CD8-positive, alpha-beta memory T cell (primary cell): ENCODE measurements around the gene NET1. TPM values are rescaled to one million over a fixed set of nuclear protein-coding genes. Genes with fewer than 3 reads are reported as not detected.
"Not testable (repeated sequence)": the region's sequence is repeated elsewhere in the genome, so short reads cannot be mapped to it uniquely, and the experiment has no call there.

Experiments used
- CTCF ChIA-PET: fragments of 350-600 bp; sonication (Branson Sonifier 250); formaldehyde crosslinking; loops from one replicate; lab custom pipeline; 2021; ENCODE audit warnings: antibody characterized with exemption; lab: Charles Lee
- POLR2A ChIA-PET: fragments of 350-600 bp; sonication (Branson Sonifier 250); formaldehyde crosslinking; loops from one replicate; lab custom pipeline; 2021; ENCODE audit warnings: antibody characterized with exemption; lab: Charles Lee
- DNase-seq, 5 donors: peaks; one replicate each; pipeline versions ENCODE4 v3.0.0 to v3.0.0-alpha.2; 2020 to 2022; ENCODE audit warnings: mixed read lengths in 1 of 5
- H3K27ac ChIP-seq: one replicate; pipeline ENCODE4 v1.7.0; 2013; ENCODE audit warnings: low read depth, mild to moderate bottlenecking, low read length, moderate library complexity
- H3K27me3 ChIP-seq: 2 replicates; pipeline ENCODE4 v1.7.0; 2013; ENCODE audit warnings: low read length, mild to moderate bottlenecking; ENCODE audit not compliant: insufficient read depth, poor library complexity, severe bottlenecking
- H3K36me3 ChIP-seq: 2 replicates; pipeline ENCODE4 v1.7.0; 2013; ENCODE audit warnings: mild to moderate bottlenecking, low read length, moderate library complexity; ENCODE audit not compliant: insufficient read depth
- H3K4me1 ChIP-seq: 2 replicates; pipeline ENCODE4 v1.7.0; 2013; ENCODE audit warnings: mild to moderate bottlenecking, low read length, moderate library complexity; ENCODE audit not compliant: insufficient read depth
- H3K4me3 ChIP-seq: 2 replicates; pipeline ENCODE4 v1.7.0; 2013; ENCODE audit warnings: mild to moderate bottlenecking, low read length
- H3K9me3 ChIP-seq: 2 replicates; pipeline ENCODE4 v1.7.0; 2013; ENCODE audit warnings: mild to moderate bottlenecking, low read length
- H3K27ac Mint-ChIP-seq, 8 donors: one replicate each; pipeline ENCODE4 v1.8.0; 2020 to 2021; ENCODE audit warnings: mixed read lengths in 8 of 8, mild to moderate bottlenecking in 6 of 8, inconsistent platforms in 3 of 8, moderate library complexity in 3 of 8
- H3K27me3 Mint-ChIP-seq, 2 donors: one replicate each; pipeline ENCODE4 v1.8.0; 2020 to 2021; ENCODE audit warnings: mixed read lengths in 2 of 2, mild to moderate bottlenecking in 1 of 2, moderate library complexity in 1 of 2
- H3K36me3 Mint-ChIP-seq, 3 donors: one replicate each; pipeline ENCODE4 v1.8.0; 2020 to 2021; ENCODE audit warnings: mixed read lengths in 3 of 3, inconsistent platforms in 1 of 3, mild to moderate bottlenecking in 1 of 3
- H3K4me1 Mint-ChIP-seq, 3 donors: one replicate each; pipeline ENCODE4 v1.8.0; 2020 to 2021; ENCODE audit warnings: mixed read lengths in 3 of 3, inconsistent platforms in 1 of 3, mild to moderate bottlenecking in 1 of 3
- H3K4me3 Mint-ChIP-seq, 7 donors: one replicate each; pipeline ENCODE4 v1.8.0; 2020 to 2021; ENCODE audit warnings: mixed read lengths in 7 of 7, mild to moderate bottlenecking in 6 of 7, moderate library complexity in 4 of 7, inconsistent platforms in 2 of 7
- H3K9me3 Mint-ChIP-seq, 5 donors: one replicate each; pipeline ENCODE4 v1.8.0; 2020 to 2022; ENCODE audit warnings: mixed read lengths in 5 of 5, mild to moderate bottlenecking in 3 of 5, moderate library complexity in 2 of 5, inconsistent platforms in 1 of 5
- polyA plus RNA-seq: library from polyadenylated mRNA; unstranded; fragments of 300-500 nt; fragmentation: Illumina TruSeq; gene quantifications from one replicate; pipeline ENCODE4 v1.2.3, GENCODE V29; 2021
- total RNA-seq, 2 experiments: library from RNA; stranded (reverse); gene quantifications; one replicate each; pipeline ENCODE4 v1.2.3, GENCODE V29; 2021

The NET1 gene
- total and polyA plus RNA-seq, 3 experiments from 2014 or later = 1.8 to 21.5 (median 20.4) TPM

- no peak overlapping the region for H3K4me3 ChIP-seq
- CTCF ChIA-PET = no interaction called here
- Mint-ChIP-seq H3K4me1 (no peaks in the 10 kb centered on the region), H3K27ac (no peak overlapping the region), H3K36me3 (no peaks in the 10 kb centered on the region), H3K27me3 (peaks cover 0 to 1% of the 10 kb centered on the region in 2 donors), H3K4me3 (no peak overlapping the region), H3K9me3 (no peaks in the 10 kb centered on the region)
- no peak for DNase-seq
- no peak overlapping the region for H3K27ac ChIP-seq
- POLR2A ChIA-PET = interaction anchor here (0.7 kb wide), 1 partner anchor 23 kb away, joined by 4 read pairs; no protein-coding TSS in a partner anchor
- no peaks in the 10 kb centered on the region for H3K9me3 ChIP-seq
- H3K4me1 ChIP-seq = no peaks in the 10 kb centered on the region
- no peaks in the 10 kb centered on the region for H3K36me3 ChIP-seq
- no peaks in the 10 kb centered on the region for H3K27me3 ChIP-seq
Observed at GRCh38 chr10:5469353-5470061, 57.1 kb downstream of the NET1 start.

GRCh38 chr10:5470062-5470751 lies 57.9 kb downstream of the NET1 start:
- DNase-seq = no peak
- H3K4me1 ChIP-seq = no peaks in the 10 kb centered on the region
- CTCF ChIA-PET = no interaction called here
- Mint-ChIP-seq H3K4me3 (no peak overlapping the region), H3K9me3 (no peaks in the 10 kb centered on the region), H3K27me3 (peaks cover 0 to 1% of the 10 kb centered on the region in 2 donors), H3K4me1 (no peaks in the 10 kb centered on the region), H3K36me3 (no peaks in the 10 kb centered on the region), H3K27ac (no peak overlapping the region)
- no peaks in the 10 kb centered on the region for H3K36me3 ChIP-seq
- no peak overlapping the region for H3K27ac ChIP-seq
- no peaks in the 10 kb centered on the region for H3K27me3 ChIP-seq
- POLR2A ChIA-PET = no interaction called here
- H3K9me3 ChIP-seq = no peaks in the 10 kb centered on the region
- H3K4me3 ChIP-seq = no peak overlapping the region

- CTCF ChIA-PET, H3K27me3 Mint-ChIP-seq, H3K36me3 ChIP-seq, POLR2A ChIA-PET, H3K4me1 ChIP-seq, H3K4me3 ChIP-seq, H3K27me3 ChIP-seq, H3K4me1 Mint-ChIP-seq, DNase-seq, H3K4me3 Mint-ChIP-seq, H3K36me3 Mint-ChIP-seq, H3K27ac Mint-ChIP-seq, H3K9me3 ChIP-seq, H3K9me3 Mint-ChIP-seq: not testable (repeated sequence)
- peak overlapping the region; percentile 31 for H3K27ac ChIP-seq
Observed at GRCh38 chr10:5474642-5475041, 62.3 kb downstream of the NET1 start.

GRCh38 chr10:5475088-5475487 lies 62.7 kb downstream of the NET1 start:
- H3K4me3 Mint-ChIP-seq, POLR2A ChIA-PET, H3K9me3 Mint-ChIP-seq, H3K36me3 ChIP-seq, H3K4me3 ChIP-seq, H3K9me3 ChIP-seq, H3K27me3 Mint-ChIP-seq, H3K36me3 Mint-ChIP-seq, H3K27me3 ChIP-seq, H3K4me1 ChIP-seq, DNase-seq, H3K4me1 Mint-ChIP-seq, H3K27ac Mint-ChIP-seq, CTCF ChIA-PET: not testable (repeated sequence)
- peak overlapping the region; percentile 91 for H3K27ac ChIP-seq

GRCh38 chr10:5475974-5476807 lies 63.8 kb downstream of the NET1 start:
- H3K36me3 ChIP-seq, H3K27me3 ChIP-seq, H3K4me3 Mint-ChIP-seq, CTCF ChIA-PET, H3K9me3 Mint-ChIP-seq, H3K27me3 Mint-ChIP-seq, H3K36me3 Mint-ChIP-seq, H3K4me3 ChIP-seq, POLR2A ChIA-PET, DNase-seq, H3K27ac Mint-ChIP-seq, H3K4me1 ChIP-seq, H3K9me3 ChIP-seq, H3K4me1 Mint-ChIP-seq: not testable (repeated sequence)
- peak overlapping the region; percentile 91 for H3K27ac ChIP-seq

GRCh38 chr10:5476918-5477525 lies 64.7 kb downstream of the NET1 start:
- Mint-ChIP-seq H3K4me1 (no peaks in the 10 kb centered on the region), H3K36me3 (no peaks in the 10 kb centered on the region), H3K27ac (no peak overlapping the region), H3K9me3 (no peaks in the 10 kb centered on the region), H3K4me3 (no peak overlapping the region), H3K27me3 (peaks cover 2 to 7% of the 10 kb centered on the region in 2 donors)
- ChIA-PET POLR2A (no interaction called here), CTCF (no interaction called here)
- Histone ChIP-seq H3K36me3 (no peaks in the 10 kb centered on the region), H3K27ac (peak overlapping the region; percentile 91), H3K27me3 (no peaks in the 10 kb centered on the region), H3K9me3 (no peaks in the 10 kb centered on the region), H3K4me1 (no peaks in the 10 kb centered on the region), H3K4me3 (no peak overlapping the region)
- DNase-seq = no peak

- H3K27ac Mint-ChIP-seq = no peak overlapping the region
- no peaks in the 10 kb centered on the region for H3K9me3 Mint-ChIP-seq
- no peaks in the 10 kb centered on the region for H3K9me3 ChIP-seq
- no peaks in the 10 kb centered on the region for H3K36me3 ChIP-seq
- no peaks in the 10 kb centered on the region for H3K36me3 Mint-ChIP-seq
- ChIA-PET CTCF (no interaction called here), POLR2A (no interaction called here)
- H3K4me1 ChIP-seq = no peaks in the 10 kb centered on the region
- H3K4me1 Mint-ChIP-seq = no peaks in the 10 kb centered on the region
- no peaks in the 10 kb centered on the region for H3K27me3 ChIP-seq
- H3K27me3 Mint-ChIP-seq = peaks cover 2 to 13% of the 10 kb centered on the region in 2 donors
- no peak overlapping the region for H3K4me3 Mint-ChIP-seq
- peak overlapping the region; percentile 91 for H3K27ac ChIP-seq
- DNase-seq = no peak
- H3K4me3 ChIP-seq = peak overlapping the region; percentile 27
Observed at GRCh38 chr10:5477948-5478693, 65.8 kb downstream of the NET1 start.
